ENCODE results near the gene SHOX. TPM values are rescaled to one million over a fixed set of nuclear protein-coding genes. Genes with fewer than 3 reads are reported as not detected.
A peak's percentile ranks its signal among the peaks of the same experiment; 100 is the strongest.
"Not testable (repeated sequence)": the region's sequence is repeated elsewhere in the genome, so short reads cannot be mapped to it uniquely, and the experiment has no call there.

Gene SHOX
- total RNA-seq, 6 donors from 2014 or later, result not detected

GRCh38 chrX:649166-649565, 18.6 kb downstream of the SHOX start:
- Histone ChIP-seq H3K36me3 (no peaks in the 10 kb centered on the region), H3K4me3 (no peak overlapping the region), H3K4me1 (peaks cover 0 to 6% (median 0%) of the 10 kb centered on the region in 4 donors), H3K27ac (no peak overlapping the region), H3K27me3 (peaks cover 0 to 1% (median 0%) of the 10 kb centered on the region in 4 donors), H3K9me3 (no peaks in the 10 kb centered on the region)
- TF ChIP-seq POLR2A (IDR thresholded peaks at IDR 0.05) (no peak), CTCF (IDR thresholded peaks at IDR 0.05) (no peak), POLR2AphosphoS5 (IDR thresholded peaks at IDR 0.05) (no peak), EP300 (IDR thresholded peaks at IDR 0.05) (no peak)
- ATAC-seq (ENCODE audit: low FRiP score in 2 of 2) (no peak), DNase-seq (no peak)
- 86% methylated on average over 15 of the region's 15 CpGs for WGBS, 2 donors

- no peaks in the 10 kb centered on the region for H3K9me3 ChIP-seq
- TF ChIP-seq EP300 (IDR thresholded peaks at IDR 0.05) (no peak), POLR2AphosphoS5 (IDR thresholded peaks at IDR 0.05) (no peak), POLR2A (IDR thresholded peaks at IDR 0.05) (no peak), CTCF (IDR thresholded peaks at IDR 0.05) (no peak)
- no peaks in the 10 kb centered on the region for H3K4me1 ChIP-seq
- H3K27ac ChIP-seq, result no peak overlapping the region
- no peak for ATAC-seq (ENCODE audit: low FRiP score in 2 of 2)
- no peaks in the 10 kb centered on the region for H3K27me3 ChIP-seq
- no peak for DNase-seq
- no peak overlapping the region for H3K4me3 ChIP-seq
- H3K36me3 ChIP-seq, result no peaks in the 10 kb centered on the region
- 75 to 77% methylated on average over 15 of the region's 15 CpGs for WGBS, 2 donors
These were observed 19.7 kb downstream of the SHOX start for GRCh38 chrX:650324-650723.

GRCh38 chrX:650811-651210, 20.2 kb downstream of the SHOX start:
- Histone ChIP-seq H3K4me1 (no peaks in the 10 kb centered on the region), H3K4me3 (no peak overlapping the region), H3K9me3 (no peaks in the 10 kb centered on the region), H3K27me3 (no peaks in the 10 kb centered on the region), H3K27ac (no peak overlapping the region), H3K36me3 (no peaks in the 10 kb centered on the region)
- 73 to 84% methylated on average over 13 of the region's 13 CpGs for WGBS, 2 donors
- no peak for TF ChIP-seq EP300 (IDR thresholded peaks at IDR 0.05)
- TF ChIP-seq POLR2AphosphoS5 (IDR thresholded peaks at IDR 0.05), result no peak
- no peak for TF ChIP-seq CTCF (IDR thresholded peaks at IDR 0.05)
- TF ChIP-seq POLR2A (IDR thresholded peaks at IDR 0.05), result no peak
- ATAC-seq (ENCODE audit: low FRiP score in 2 of 2) (no peak), DNase-seq (no peak)

- not testable (repeated sequence) for ATAC-seq (ENCODE audit: low FRiP score in 2 of 2); H3K9me3 ChIP-seq; H3K27ac ChIP-seq; DNase-seq; H3K4me3 ChIP-seq; H3K36me3 ChIP-seq; H3K27me3 ChIP-seq; H3K4me1 ChIP-seq
- whole genome bisulfite sequencing, 2 donors, result 87 to 93% methylated on average over 25 of the region's 25 CpGs
These were observed 21.3 kb downstream of the SHOX start for GRCh38 chrX:651922-652321.

- TF ChIP-seq POLR2A (IDR thresholded peaks at IDR 0.05) (no peak), EP300 (IDR thresholded peaks at IDR 0.05) (no peak), POLR2AphosphoS5 (IDR thresholded peaks at IDR 0.05) (no peak), CTCF (IDR thresholded peaks at IDR 0.05) (no peak)
- DNase-seq, result no peak
These were observed 21.8 kb downstream of the SHOX start for GRCh38 chrX:652341-652741.

More at GRCh38 chrX:652341-652741, 21.8 kb downstream of the SHOX start:
- H3K36me3 ChIP-seq, result no peaks in the 10 kb centered on the region
- H3K27ac ChIP-seq, result no peak overlapping the region
- no peaks in the 10 kb centered on the region for H3K4me1 ChIP-seq
- H3K9me3 ChIP-seq, result no peaks in the 10 kb centered on the region
- no peaks in the 10 kb centered on the region for H3K27me3 ChIP-seq
- ATAC-seq (ENCODE audit: low FRiP score in 2 of 2), result peak in 1 of 2 donors; percentile 28
- no peak overlapping the region for H3K4me3 ChIP-seq
- WGBS, 2 donors, result 21 to 55% methylated on average over 9 to 11 of the region's 11 CpGs

Data from upper lobe of left lung (tissue), 6 donors.